ENCODE measurements around the gene CKAP2. TPM values are rescaled to one million over a fixed set of nuclear protein-coding genes. Genes with fewer than 3 reads are reported as not detected.

The CKAP2 gene
- total RNA-seq, 1 donor from 2014 or later: 11.8 TPM

GRCh38 chr13:52447815-52448552 is 7.3 kb upstream of the CKAP2 start:
- CTCF ChIA-PET: interaction anchor here (1.2 kb wide), 1 partner anchor 205 kb away, joined by 3 read pairs; the partner anchor contains the start of gene SUGT1

GRCh38 chr13:52449331-52450011 is 5.8 kb upstream of the CKAP2 start:
- DNase-seq: no peak
- Mint-ChIP-seq H3K9me3 (no peaks in the 10 kb centered on the region), H3K27me3 (no peaks in the 10 kb centered on the region), H3K4me1 (peaks cover 35% of the 10 kb centered on the region), H3K4me3 (peak overlapping the region; percentile 97), H3K36me3 (ENCODE audit: low read depth) (peaks cover 14% of the 10 kb centered on the region), H3K27ac (peak overlapping the region; percentile 93)
- no peak for ATAC-seq (ENCODE audit: low read depth)
- ChIA-PET CTCF (interaction anchor here (1.3 to 2.6 kb wide), 8 partner anchors 8 to 203 kb away, joined by 3 to 19 read pairs (median 8); partner anchors contain the start of gene SUGT1), POLR2A (interaction anchor here (0.7 to 2.3 kb wide), 6 partner anchors 12 to 290 kb away, joined by 3 to 31 read pairs (median 6); partner anchors contain the start of genes NEK3 and SUGT1)
- intact Hi-C loops (cut with micrococcal nuclease): loop anchor here (1.0 to 5.0 kb wide), 12 partner anchors 45 to 647 kb away; partner anchors contain the start of genes ALG11, DHRS12, NEK5 and SUGT1
- no peak for TF ChIP-seq CTCF (IDR thresholded peaks at IDR 0.05)

More at GRCh38 chr13:52447815-52448552, 7.3 kb upstream of the CKAP2 start:
- H3K4me3 Mint-ChIP-seq: peak overlapping the region; percentile 44
- POLR2A ChIA-PET: no interaction called here
- TF ChIP-seq CTCF (IDR thresholded peaks at IDR 0.05): no peak
- intact Hi-C loops (cut with micrococcal nuclease): no loop called here
- DNase-seq (no peak), ATAC-seq (ENCODE audit: low read depth) (no peak)
- peaks cover 16% of the 10 kb centered on the region for H3K36me3 Mint-ChIP-seq (ENCODE audit: low read depth)
- no peaks in the 10 kb centered on the region for H3K27me3 Mint-ChIP-seq
- no peaks in the 10 kb centered on the region for H3K9me3 Mint-ChIP-seq
- no peak overlapping the region for H3K27ac Mint-ChIP-seq
- H3K4me1 Mint-ChIP-seq: peaks cover 29% of the 10 kb centered on the region

- H3K4me3 Mint-ChIP-seq: peak within 1 kb of the TSS; percentile 97
- no peaks in the 10 kb centered on the region for H3K9me3 Mint-ChIP-seq
- H3K27me3 Mint-ChIP-seq: no peaks in the 10 kb centered on the region
- H3K27ac Mint-ChIP-seq: peak within 1 kb of the TSS; percentile 93
- H3K36me3 Mint-ChIP-seq (ENCODE audit: low read depth): peaks cover 12% of the 10 kb centered on the region
- ChIA-PET POLR2A (interaction anchor here (0.6 to 2.3 kb wide), 9 partner anchors 9 to 291 kb away, joined by 3 to 31 read pairs (median 5); partner anchors contain the start of genes NEK3 and SUGT1), CTCF (interaction anchor here (0.7 to 2.6 kb wide), 14 partner anchors 9 to 635 kb away, joined by 3 to 19 read pairs (median 4); partner anchors contain the start of genes ALG11 and SUGT1)
- peak; percentile 67 for ATAC-seq (ENCODE audit: low read depth)
- peaks cover 39% of the 10 kb centered on the region for H3K4me1 Mint-ChIP-seq
- DNase-seq: peak; percentile 97
- intact Hi-C loops (cut with micrococcal nuclease): loop anchor here (1.0 to 5.0 kb wide), 12 partner anchors 45 to 648 kb away; partner anchors contain the start of genes ALG11, DHRS12, NEK5 and SUGT1
- peak; percentile 95 for TF ChIP-seq CTCF (IDR thresholded peaks at IDR 0.05)
Measured at GRCh38 chr13:52450012-52450792, 5.1 kb upstream of the CKAP2 start, which contains the start of gene VPS36. Gene VPS36, minus strand, starts transcription at chr13:52450634. Its CDS starts 40 bp downstream, at chr13:52450594.

GRCh38 chr13:52450793-52451116 is 4.5 kb upstream of the CKAP2 start:
- Mint-ChIP-seq H3K9me3 (no peaks in the 10 kb centered on the region), H3K36me3 (ENCODE audit: low read depth) (peaks cover 12% of the 10 kb centered on the region), H3K4me3 (peak overlapping the region; percentile 97), H3K27me3 (no peaks in the 10 kb centered on the region), H3K4me1 (peaks cover 39% of the 10 kb centered on the region), H3K27ac (peak overlapping the region; percentile 92)
- DNase-seq (no peak), ATAC-seq (ENCODE audit: low read depth) (no peak)
- ChIA-PET CTCF (interaction anchor here (0.5 to 2.6 kb wide), 16 partner anchors 9 to 635 kb away, joined by 3 to 19 read pairs (median 4); partner anchors contain the start of genes ALG11 and SUGT1), POLR2A (interaction anchor here (0.6 to 2.3 kb wide), 8 partner anchors 10 to 291 kb away, joined by 3 to 31 read pairs (median 6); partner anchors contain the start of genes NEK3 and SUGT1)
- no peak for TF ChIP-seq CTCF (IDR thresholded peaks at IDR 0.05)
- intact Hi-C loops (cut with micrococcal nuclease): loop anchor here (1.0 to 5.0 kb wide), 12 partner anchors 46 to 648 kb away; partner anchors contain the start of genes ALG11, DHRS12, NEK5 and SUGT1

Measured in activated B cell treated with CpG ODN at 0.5 μM for 24 hours (primary cell).